ENCODE results near the gene ANKH.
"Not testable (repeated sequence)": the region's sequence is repeated elsewhere in the genome, so short reads cannot be mapped to it uniquely, and the experiment has no call there.

Gene ANKH

GRCh38 chr5:14882658-14883580 is 11.3 kb upstream of the ANKH start:
- DNase-seq, result no peak

- DNase-seq, result no peak
Observed at GRCh38 chr5:14881826-14882225, 10.2 kb upstream of the ANKH start.

- DNase-seq, result peak; percentile 59
Observed at GRCh38 chr5:14880688-14881087, 9.1 kb upstream of the ANKH start.

GRCh38 chr5:14879937-14880589 is 8.5 kb upstream of the ANKH start:
- DNase-seq, result no peak

GRCh38 chr5:14879393-14879792 is 7.8 kb upstream of the ANKH start:
- DNase-seq, result no peak

GRCh38 chr5:14878192-14878591 is 6.6 kb upstream of the ANKH start:
- not testable (repeated sequence) for DNase-seq

- no peak for DNase-seq
Observed at GRCh38 chr5:14876095-14876494, 4.5 kb upstream of the ANKH start.

GRCh38 chr5:14873790-14874189 is 2.2 kb upstream of the ANKH start:
- no peak for DNase-seq

GRCh38 chr5:14873093-14873492 is 1.5 kb upstream of the ANKH start:
- no peak for DNase-seq

GRCh38 chr5:14872070-14872989 is 752 bp upstream of the ANKH start:
- peak; percentile 59 for DNase-seq

- DNase-seq, result no peak
Observed at GRCh38 chr5:14870337-14871213, 1.0 kb downstream of the ANKH start.

GRCh38 chr5:14869668-14870164 is 1.9 kb downstream of the ANKH start:
- no peak for DNase-seq

GRCh38 chr5:14869233-14869632 is 2.3 kb downstream of the ANKH start:
- DNase-seq, result no peak

- DNase-seq, result no peak
Observed at GRCh38 chr5:14868771-14869170, 2.8 kb downstream of the ANKH start.

- DNase-seq, result no peak
Observed at GRCh38 chr5:14864181-14864812, 7.3 kb downstream of the ANKH start.

- no peak for DNase-seq
Observed at GRCh38 chr5:14863105-14863504, 8.5 kb downstream of the ANKH start.

- no peak for DNase-seq
Observed at GRCh38 chr5:14861123-14861765, 10.3 kb downstream of the ANKH start.

- no peak for DNase-seq
Observed at GRCh38 chr5:14859980-14860379, 11.6 kb downstream of the ANKH start.

GRCh38 chr5:14859150-14859549 is 12.4 kb downstream of the ANKH start:
- DNase-seq, result no peak

- DNase-seq, result no peak
Observed at GRCh38 chr5:14855366-14855765, 16.2 kb downstream of the ANKH start.

- DNase-seq, result no peak
Observed at GRCh38 chr5:14854799-14855198, 16.8 kb downstream of the ANKH start.

Measured in EL (cell line).